Stimulated activated CD4-positive, alpha-beta T cell treated with anti-CD3 and anti-CD28 coated beads, Interleukin-1b, Interleukin-23, amount 100 ng/mL, for 1 hour (primary cell): ENCODE measurements around the gene PDGFA.

Experiments
- DNase-seq, 2 donors: peaks; one replicate each; pipeline ENCODE4 v3.0.0-alpha.2; 2020; ENCODE audit warnings: low read depth in 2 of 2

PDGFA gene

DNA sequence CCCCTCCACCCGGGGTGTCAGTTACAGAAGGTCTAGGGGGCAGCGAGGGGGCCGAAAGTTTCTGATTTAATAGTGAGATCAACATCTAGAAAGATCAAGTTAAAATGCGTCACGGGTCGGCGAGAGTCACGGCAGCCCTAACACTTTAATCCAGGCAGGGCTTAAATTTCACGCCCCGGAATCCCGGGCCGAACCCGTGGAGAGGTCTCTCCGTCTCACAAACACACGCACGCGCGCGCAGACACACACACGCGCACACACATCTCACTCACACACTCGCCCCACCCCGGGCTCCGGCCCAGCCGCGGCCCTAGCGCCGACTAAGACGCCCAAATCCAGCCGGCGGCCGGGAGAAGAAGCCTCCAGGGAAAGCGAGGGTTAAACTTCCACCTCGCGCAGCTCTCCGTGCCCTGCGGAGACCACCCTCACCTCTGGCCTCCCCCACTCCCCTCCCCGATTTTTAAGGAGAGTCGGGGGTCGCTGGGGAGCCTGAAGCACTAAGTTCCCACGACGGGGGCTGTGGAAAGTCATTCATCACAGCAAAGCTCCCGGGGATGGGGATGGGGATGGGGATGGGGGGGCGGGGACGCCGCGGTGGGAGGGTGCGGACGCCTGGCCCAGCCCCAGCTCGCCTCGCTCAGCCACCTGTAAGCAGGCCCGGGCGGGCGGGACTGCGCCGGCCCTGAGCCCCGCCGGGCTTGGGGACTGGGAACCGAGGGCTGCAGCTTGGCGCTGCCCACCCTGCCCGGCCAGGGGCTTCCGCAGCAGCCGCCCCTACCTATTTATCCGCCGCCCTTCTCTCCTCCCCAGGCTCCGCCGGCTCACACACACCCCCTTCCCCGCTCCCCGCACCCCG lies 1.6 kb downstream of the PDGFA start:
- DNase-seq: no peak

GRCh38 chr7:516606-517456 lies 2.8 kb downstream of the PDGFA start:
- no peak for DNase-seq

- no peak for DNase-seq
Observed at GRCh38 chr7:516216-516605, 3.4 kb downstream of the PDGFA start.

DNA sequence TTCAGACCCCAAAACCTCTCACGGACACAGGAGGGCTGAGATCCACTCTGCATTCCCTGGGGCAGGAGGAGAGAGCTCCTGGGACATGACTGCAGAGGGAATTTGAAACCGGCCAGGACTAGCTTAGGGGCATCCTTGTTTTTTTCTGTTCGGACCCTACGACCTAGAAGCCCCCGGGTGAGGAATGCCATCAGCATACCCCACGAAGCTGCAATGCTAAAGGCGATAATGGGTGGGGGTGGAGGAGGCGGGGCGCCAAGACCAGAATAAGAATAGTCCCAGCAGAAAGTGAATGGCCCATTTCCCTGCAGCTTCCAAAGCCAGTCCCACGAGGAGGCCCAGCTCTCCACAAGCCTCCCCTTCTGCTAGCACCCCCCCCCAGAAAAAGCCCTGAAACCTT lies 4.0 kb downstream of the PDGFA start:
- no peak for DNase-seq

- DNase-seq: no peak
Observed at GRCh38 chr7:514651-515598, 4.7 kb downstream of the PDGFA start.

DNA sequence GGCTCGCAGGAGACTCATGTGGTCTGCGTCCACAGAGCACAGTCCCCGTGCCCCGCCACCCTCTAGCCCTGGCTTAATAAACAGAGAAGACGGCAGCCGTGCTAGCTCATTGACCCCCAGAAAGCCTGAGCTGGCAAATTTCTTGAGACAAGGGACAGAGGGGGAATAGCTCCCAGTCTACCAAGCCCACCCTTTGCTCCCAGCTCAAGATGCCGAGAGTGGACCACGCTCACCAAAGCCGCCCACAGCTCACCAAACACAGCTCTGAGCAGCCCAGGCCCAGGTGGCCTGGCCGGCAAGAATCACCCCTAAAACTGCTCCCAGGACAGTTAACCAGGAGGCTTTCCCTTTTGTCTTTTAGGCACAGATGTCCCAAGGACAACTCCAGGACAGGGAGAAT lies 5.4 kb downstream of the PDGFA start:
- DNase-seq: no peak

DNA sequence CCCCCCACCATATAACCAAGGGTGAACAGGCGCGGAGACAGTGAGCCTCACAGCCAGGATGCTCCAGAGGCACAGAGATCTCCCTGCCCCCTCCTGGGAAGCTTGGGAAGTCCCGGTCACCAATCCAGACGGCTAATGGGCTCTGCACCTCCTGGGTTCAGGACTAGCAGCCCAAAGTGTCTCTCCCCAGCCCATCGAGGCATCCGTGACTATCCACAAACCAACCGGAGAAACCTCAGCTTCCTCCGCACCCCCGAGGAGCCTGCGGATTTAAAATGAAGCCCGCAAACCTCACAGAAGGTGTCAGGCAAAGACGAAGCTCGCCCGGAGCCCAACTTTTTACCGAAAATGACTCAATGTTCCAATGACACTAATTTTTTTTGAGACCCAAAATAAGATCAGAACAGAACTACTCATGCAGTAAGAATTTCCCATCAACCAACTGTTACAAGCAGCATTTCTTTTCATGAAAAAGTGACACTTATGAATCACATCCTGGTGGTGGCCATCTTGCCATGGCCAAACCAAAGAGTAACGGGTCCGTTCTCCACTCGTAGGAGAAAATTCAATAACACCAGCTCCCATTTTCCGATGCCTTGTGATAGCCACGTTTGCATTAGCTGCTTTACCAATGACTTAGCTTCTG lies 6.0 kb downstream of the PDGFA start:
- DNase-seq: no peak

DNA sequence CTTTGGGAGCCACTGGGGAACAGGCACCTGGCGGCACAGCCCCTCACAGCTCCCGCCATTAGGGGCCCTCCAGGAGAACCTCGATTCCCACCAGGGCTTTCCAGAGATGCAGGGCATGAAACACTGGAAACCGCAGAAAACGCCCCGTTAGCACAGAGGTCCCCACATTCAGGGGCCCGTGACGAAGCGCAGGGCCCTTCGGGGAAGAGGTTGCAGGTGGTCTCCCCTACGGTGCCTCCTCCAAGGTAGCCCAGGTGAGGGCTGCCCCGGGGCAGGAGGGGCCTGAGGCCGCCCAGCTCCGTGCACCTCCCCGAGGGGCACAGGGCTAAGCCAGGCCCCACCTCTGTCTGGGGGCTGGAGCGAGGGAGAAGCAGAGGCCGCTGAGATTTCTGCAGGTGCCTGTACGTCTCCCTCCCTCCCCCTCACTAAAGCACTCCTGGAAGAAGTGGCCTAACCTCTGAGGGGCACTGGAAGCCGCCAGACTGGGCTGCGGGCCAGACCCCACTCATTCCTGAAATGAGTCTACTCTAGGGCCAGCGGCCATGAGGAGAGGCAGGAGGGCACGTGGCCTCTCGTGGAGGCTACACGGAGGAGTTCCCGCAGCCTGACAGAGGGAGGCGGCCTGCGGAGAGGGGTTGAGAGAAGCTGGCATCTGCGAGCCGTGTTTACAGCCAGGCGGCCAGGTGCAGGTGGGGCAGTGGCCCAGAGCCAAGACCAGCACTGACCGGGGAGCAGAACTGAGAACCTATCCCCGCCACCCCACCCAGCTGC lies 6.9 kb downstream of the PDGFA start:
- DNase-seq: no peak

DNA sequence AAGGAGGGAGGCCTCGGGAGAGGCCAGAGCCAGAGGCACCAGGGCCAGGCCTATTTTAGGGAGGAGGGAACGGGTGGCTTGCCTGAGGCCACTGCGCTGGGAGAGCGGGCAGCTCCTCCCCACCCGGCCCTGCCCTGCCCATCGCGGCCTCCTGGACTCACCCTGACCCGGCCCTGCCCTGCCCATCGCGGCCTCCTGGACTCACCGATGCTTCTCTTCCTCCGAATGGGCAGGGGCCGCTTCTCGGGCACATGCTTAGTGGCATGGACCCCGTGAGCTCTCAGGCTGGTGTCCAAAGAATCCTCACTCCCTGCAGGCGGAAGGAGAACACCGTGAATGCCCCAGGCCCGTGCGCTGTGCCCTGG lies 7.5 kb downstream of the PDGFA start:
- no peak for DNase-seq

DNA sequence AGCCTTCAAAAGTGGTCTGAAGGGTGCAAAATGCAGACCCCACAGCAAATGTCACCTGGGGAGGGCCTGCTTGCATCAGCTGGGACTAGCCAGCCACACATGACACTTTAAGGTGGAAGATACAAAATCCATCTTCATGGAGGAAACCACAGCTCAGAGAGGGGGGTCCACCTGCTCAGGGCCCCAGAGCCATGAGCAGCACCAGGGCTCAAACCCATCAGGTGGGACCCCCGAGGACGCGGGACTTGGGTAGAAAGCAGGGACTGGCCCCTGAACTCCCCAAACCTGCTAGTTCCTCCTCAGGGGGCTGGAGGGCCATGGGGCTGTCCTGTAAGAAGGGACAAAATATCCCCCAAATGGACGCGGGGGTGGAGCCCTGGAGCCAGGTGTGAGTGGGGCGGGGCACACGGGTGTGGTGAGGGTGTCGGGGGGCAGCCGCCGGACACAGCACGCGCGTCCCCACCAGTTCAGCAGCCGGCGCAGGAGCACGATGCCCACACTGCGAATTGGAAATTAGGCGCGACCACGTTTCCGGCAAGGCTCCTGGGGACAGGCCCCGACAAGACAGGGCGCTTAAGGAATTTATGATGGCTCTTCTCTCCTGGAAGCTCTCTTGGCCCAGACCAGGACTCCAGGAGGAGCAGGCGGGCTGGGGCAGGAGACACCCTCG lies 8.0 kb downstream of the PDGFA start:
- DNase-seq: no peak

DNA sequence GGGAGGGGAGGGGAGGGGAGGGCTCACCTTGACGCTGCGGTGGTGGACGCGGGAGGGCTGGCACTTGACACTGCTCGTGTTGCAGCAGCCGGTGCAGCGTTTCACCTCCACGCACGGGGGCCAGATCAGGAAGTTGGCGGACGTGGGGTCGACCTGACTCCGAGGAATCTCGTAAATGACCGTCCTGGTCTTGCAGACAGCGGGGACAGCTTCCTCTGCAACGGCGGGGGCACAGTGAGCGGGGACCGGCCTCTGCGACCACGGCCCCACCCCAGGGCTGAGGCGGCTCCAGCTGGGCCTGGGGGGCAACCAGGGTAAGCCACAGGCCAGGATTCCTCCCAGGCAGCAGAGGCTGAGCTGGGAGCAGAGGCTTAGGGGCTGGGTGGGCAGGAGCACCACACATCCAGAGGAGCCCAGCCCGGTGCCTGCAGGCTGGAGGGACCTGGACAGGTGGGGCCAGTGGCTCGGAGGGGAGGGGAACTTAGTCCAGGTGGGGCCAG lies 8.8 kb downstream of the PDGFA start:
- DNase-seq: no peak

- DNase-seq: no peak
Observed at GRCh38 chr7:510131-510481, 9.5 kb downstream of the PDGFA start.

DNA sequence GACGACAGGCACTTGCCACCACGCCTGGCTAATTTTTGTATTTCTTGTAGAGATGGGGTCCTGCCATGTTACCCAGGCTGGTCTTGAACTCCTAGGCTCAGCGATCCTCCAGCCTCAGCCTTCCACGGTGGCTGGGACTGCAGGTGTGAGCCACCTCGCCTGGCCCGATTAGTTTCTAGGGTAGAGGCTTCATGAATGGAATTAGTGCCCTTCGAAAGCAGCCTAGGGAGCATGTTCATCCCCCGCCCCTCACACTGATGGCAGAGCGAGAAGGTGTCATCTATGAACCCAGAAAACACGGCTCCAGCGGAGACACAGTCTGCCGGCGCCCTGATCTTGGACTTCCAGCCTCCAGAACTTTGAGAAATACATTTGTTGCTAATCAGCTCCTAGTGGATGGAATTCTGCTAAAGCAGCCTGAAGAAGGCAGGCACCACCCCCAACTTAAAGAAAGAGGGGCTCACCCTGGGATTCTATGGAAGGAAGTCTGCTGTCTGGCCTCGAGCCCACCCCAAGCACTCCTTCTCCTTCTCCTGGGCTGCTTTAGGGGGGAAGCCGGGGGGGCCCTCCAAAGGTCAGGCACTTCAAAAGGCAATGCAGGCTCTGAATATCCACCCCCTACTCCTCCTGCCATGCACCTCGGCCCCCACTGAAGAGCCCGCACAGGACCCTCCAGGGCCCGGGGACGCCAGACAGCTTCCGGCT lies 10.1 kb downstream of the PDGFA start:
- no peak for DNase-seq

DNA sequence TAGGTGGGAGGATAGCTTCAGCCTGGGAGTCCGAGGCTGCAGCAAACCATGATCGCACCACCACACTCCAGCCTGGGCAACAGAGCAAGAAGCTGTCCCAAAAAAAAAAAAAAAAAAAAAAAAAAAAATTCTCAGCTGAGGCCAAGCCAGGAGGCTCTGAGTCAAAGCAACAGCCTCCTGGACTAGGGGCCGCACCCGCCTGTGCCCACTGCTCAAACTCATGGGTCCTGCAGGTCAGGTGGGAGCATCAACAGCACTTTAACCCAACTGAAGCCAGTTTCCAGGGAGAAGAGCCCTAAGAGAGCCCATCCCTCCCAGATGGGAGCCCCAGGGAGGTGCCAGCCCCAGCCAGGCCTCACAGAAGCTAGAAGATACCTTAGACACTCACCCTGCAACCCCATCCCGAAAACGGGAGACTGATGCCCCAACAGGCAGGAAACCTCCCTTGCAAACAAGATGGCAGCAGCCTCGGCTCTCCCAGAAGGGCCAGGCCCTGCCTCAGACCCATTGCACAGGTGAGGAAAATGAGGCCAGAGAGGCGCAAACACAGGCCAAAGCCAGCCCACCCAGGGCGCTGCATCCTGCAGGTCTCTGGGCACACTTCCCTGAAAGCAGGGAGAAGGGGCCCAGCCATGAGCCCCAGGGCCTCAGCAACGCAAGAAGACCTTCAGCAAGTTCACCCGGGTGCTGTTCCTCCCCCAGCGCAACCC lies 11.0 kb downstream of the PDGFA start:
- DNase-seq: no peak

- no peak for DNase-seq
Observed at GRCh38 chr7:507623-508300, 11.9 kb downstream of the PDGFA start.

DNA sequence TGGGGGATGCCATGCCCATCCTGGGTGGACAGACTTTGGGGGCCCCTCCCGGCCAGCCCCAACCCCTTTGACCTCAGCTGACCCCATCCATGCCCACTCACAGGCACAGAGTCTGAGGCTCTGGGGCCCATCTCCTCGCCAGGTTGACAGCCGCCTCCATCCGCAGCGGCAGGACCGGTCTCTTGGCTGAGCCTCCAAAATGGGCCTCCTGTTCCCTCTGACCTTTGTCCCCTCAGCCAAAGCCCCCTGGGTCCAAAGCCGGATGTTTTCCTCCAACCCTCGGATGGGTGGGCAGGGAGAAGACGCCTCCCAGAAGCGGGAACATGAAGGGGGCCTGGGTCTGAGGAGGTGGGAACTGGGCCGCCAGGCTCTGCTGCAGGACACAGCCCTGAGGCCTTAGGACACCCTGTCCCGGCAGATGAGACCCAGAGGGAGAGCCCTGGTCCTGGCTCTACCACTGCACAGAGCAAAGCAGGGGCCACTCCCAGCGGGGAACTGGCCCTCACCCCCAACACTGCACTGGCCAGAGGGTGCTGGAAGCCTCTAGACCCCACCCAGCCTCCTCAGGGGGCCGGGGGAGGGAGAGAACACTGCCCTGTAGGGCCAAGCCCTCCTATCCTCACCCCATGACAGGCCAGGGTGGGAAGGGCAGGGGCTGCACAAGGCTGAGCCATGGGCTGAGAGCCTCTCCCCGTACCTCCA lies 12.6 kb downstream of the PDGFA start:
- no peak for DNase-seq

GRCh38 chr7:506391-506831 lies 13.2 kb downstream of the PDGFA start:
- DNase-seq: no peak
